Spleen (tissue), 7 donors: ENCODE measurements around the gene MATN1.

Experiments used
- POLR2AphosphoS5 ChIP-seq, 3 donors: sonication (generic); formaldehyde crosslinking; IDR thresholded peaks; one replicate each; pipeline ENCODE4 v1.5.1; 2017; ENCODE audit warnings: antibody characterized with exemption in 3 of 3
- TF ChIP-seq, protein P1 (sequence below), 11 experiments: fragments of 200-600 bp in 7 of 11; fragments of 450-650 bp in 4 of 11; sonication (generic) in 4 of 11; IDR thresholded peaks in 8 of 11; conservative IDR thresholded peaks in 3 of 11; 1 replicate in 7 of 11; 2 replicates in 4 of 11; pipeline versions ENCODE4 v1.4.0 to v1.8.0; 2016 to 2021; ENCODE audit warnings: antibody characterized with exemption in 11 of 11, inconsistent platforms in 4 of 11, mild to moderate bottlenecking in 1 of 11
- donor health status: DM: no; HTN: no; CAD: no; lungs with moderate emphysema.
- donor health status: DM: no; HTN: no; CAD: no.
- donor health status: DM: no; HTN: no; CAD: no.

- TF ChIP-seq, protein P1, sequence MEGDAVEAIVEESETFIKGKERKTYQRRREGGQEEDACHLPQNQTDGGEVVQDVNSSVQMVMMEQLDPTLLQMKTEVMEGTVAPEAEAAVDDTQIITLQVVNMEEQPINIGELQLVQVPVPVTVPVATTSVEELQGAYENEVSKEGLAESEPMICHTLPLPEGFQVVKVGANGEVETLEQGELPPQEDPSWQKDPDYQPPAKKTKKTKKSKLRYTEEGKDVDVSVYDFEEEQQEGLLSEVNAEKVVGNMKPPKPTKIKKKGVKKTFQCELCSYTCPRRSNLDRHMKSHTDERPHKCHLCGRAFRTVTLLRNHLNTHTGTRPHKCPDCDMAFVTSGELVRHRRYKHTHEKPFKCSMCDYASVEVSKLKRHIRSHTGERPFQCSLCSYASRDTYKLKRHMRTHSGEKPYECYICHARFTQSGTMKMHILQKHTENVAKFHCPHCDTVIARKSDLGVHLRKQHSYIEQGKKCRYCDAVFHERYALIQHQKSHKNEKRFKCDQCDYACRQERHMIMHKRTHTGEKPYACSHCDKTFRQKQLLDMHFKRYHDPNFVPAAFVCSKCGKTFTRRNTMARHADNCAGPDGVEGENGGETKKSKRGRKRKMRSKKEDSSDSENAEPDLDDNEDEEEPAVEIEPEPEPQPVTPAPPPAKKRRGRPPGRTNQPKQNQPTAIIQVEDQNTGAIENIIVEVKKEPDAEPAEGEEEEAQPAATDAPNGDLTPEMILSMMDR (IDR thresholded peaks at IDR 0.05 in 8 of 11, conservative IDR thresholded peaks at IDR 0.05 in 3 of 11): no peak
- TF ChIP-seq POLR2AphosphoS5 (IDR thresholded peaks at IDR 0.05): no peak
These were observed 30.5 kb downstream of the MATN1 start for GRCh38 chr1:30692948-30693301.
